Upper lobe of left lung (tissue), 6 donors: ENCODE results near the gene NEK2. TPM values are rescaled to one million over a fixed set of nuclear protein-coding genes. Genes with fewer than 3 reads are reported as not detected.

ENCODE experiments used
- ATAC-seq, 2 donors: fragments of 200-7000 bp; cut with Tn5 transposase; one replicate each; pipeline ENCODE4 v1.9.1; 2022; ENCODE audit warnings: mild to moderate bottlenecking in 2 of 2, moderate library complexity in 2 of 2; ENCODE audit not compliant: low FRiP score in 2 of 2
- DNase-seq, 2 donors: peaks; one replicate each; pipeline ENCODE4 v3.0.0-alpha.2; 2019 to 2020
- H3K27ac ChIP-seq, 4 donors: fragments of 200-600 bp; sonication (generic); one replicate each; pipeline ENCODE4 v1.5.1; 2016 to 2019
- H3K27me3 ChIP-seq, 4 donors: fragments of 200-600 bp; sonication (generic); one replicate each; pipeline ENCODE4 v1.5.1; 2017 to 2019
- H3K36me3 ChIP-seq, 4 donors: fragments of 200-600 bp; sonication (generic); one replicate each; pipeline ENCODE4 v1.5.1; 2016 to 2019
- H3K4me1 ChIP-seq, 4 donors: fragments of 200-600 bp; sonication (generic); one replicate each; pipeline ENCODE4 v1.5.1; 2018 to 2019
- H3K4me3 ChIP-seq, 4 donors: fragments of 200-600 bp; sonication (generic); one replicate each; pipeline ENCODE4 v1.5.1; 2017 to 2019; ENCODE audit warnings: mild to moderate bottlenecking in 2 of 4, moderate library complexity in 1 of 4
- H3K9me3 ChIP-seq, 4 donors: fragments of 200-600 bp; sonication (generic); one replicate each; pipeline ENCODE4 v1.5.1; 2018 to 2019
- EP300 ChIP-seq, 4 donors: sonication (generic); formaldehyde crosslinking; IDR thresholded peaks; one replicate each; pipeline ENCODE4 v1.5.1; 2017; ENCODE audit warnings: antibody characterized with exemption in 4 of 4, control low read depth in 2 of 4
- POLR2A ChIP-seq, 4 donors: fragments of 450-650 bp; IDR thresholded peaks; one replicate each; pipeline ENCODE4 v1.5.1; 2016 to 2017; ENCODE audit warnings: antibody characterized with exemption in 4 of 4, mild to moderate bottlenecking in 2 of 4
- POLR2AphosphoS5 ChIP-seq, 2 donors: sonication (generic); formaldehyde crosslinking; IDR thresholded peaks; one replicate each; pipeline ENCODE4 v1.5.1; 2017; ENCODE audit warnings: antibody characterized with exemption in 2 of 2
- WGBS, 2 donors: methylation state at CpG; one replicate each; pipeline ENCODE4 v1.1.5; 2017 to 2018; 5-methylcytosine and 5-hydroxymethylcytosine counted together
- total RNA-seq, 6 donors: library from RNA; depleted of rRNA in 4 of 6; stranded (reverse); fragments of >200 nt in 4 of 6; gene quantifications; one replicate each; pipeline versions ENCODE4 v1.1.0 to v1.2.1, GENCODE V29; 2016 to 2021
- TF ChIP-seq, protein P1 (sequence below), 6 experiments: fragments of 450-650 bp in 4 of 6; fragments of 200-600 bp in 2 of 6; sonication (generic) in 2 of 6; IDR thresholded peaks; one replicate each; pipeline ENCODE4 v1.5.1; 2016 to 2019; ENCODE audit warnings: antibody characterized with exemption in 6 of 6
- donor health status: DM: no; HTN: no; CAD: no; lungs with moderate emphysema.
- donor health status: DM: no; HTN: yes; CAD: no; lungs with severe emphysema.

The NEK2 gene
- total RNA-seq, 6 donors from 2014 or later: 0.33 to 1.8 (median 1.2) TPM; not detected in 1

GRCh38 chr1:211613108-211613947 lies 62.1 kb downstream of the NEK2 start:
- ATAC-seq (peak; percentile 70 to 93), DNase-seq (peak in 1 of 2 donors; percentile 91)
- Histone ChIP-seq H3K4me1 (peaks cover 0 to 10% (median 5%) of the 10 kb centered on the region in 4 donors), H3K9me3 (no peaks in the 10 kb centered on the region), H3K36me3 (no peaks in the 10 kb centered on the region), H3K27me3 (no peaks in the 10 kb centered on the region), H3K27ac (peak overlapping the region in 3 of 4 donors; percentile 47 to 60 (median 48)), H3K4me3 (no peak overlapping the region)
- TF ChIP-seq EP300 (IDR thresholded peaks at IDR 0.05): no peak
- TF ChIP-seq, protein P1, sequence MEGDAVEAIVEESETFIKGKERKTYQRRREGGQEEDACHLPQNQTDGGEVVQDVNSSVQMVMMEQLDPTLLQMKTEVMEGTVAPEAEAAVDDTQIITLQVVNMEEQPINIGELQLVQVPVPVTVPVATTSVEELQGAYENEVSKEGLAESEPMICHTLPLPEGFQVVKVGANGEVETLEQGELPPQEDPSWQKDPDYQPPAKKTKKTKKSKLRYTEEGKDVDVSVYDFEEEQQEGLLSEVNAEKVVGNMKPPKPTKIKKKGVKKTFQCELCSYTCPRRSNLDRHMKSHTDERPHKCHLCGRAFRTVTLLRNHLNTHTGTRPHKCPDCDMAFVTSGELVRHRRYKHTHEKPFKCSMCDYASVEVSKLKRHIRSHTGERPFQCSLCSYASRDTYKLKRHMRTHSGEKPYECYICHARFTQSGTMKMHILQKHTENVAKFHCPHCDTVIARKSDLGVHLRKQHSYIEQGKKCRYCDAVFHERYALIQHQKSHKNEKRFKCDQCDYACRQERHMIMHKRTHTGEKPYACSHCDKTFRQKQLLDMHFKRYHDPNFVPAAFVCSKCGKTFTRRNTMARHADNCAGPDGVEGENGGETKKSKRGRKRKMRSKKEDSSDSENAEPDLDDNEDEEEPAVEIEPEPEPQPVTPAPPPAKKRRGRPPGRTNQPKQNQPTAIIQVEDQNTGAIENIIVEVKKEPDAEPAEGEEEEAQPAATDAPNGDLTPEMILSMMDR (IDR thresholded peaks at IDR 0.05): no peak
- TF ChIP-seq POLR2AphosphoS5 (IDR thresholded peaks at IDR 0.05): peak in 1 of 2 donors; percentile 50
- no peak for TF ChIP-seq POLR2A (IDR thresholded peaks at IDR 0.05)
- WGBS, 2 donors: 72 to 73% methylated on average over 8 of the region's 8 CpGs

- peak in 1 of 2 donors; percentile 32 for DNase-seq
- WGBS, 2 donors: 91 to 92% methylated on average over 4 to 5 of the region's 6 CpGs
- Histone ChIP-seq H3K27me3 (no peaks in the 10 kb centered on the region), H3K4me1 (peaks cover 0 to 10% (median 5%) of the 10 kb centered on the region in 4 donors), H3K4me3 (no peak overlapping the region), H3K36me3 (no peaks in the 10 kb centered on the region), H3K27ac (peak overlapping the region in 3 of 4 donors; percentile 47 to 60 (median 48)), H3K9me3 (no peaks in the 10 kb centered on the region)
- TF ChIP-seq EP300 (IDR thresholded peaks at IDR 0.05) (no peak), POLR2AphosphoS5 (IDR thresholded peaks at IDR 0.05) (no peak), POLR2A (IDR thresholded peaks at IDR 0.05) (no peak)
- TF ChIP-seq, protein P1 (IDR thresholded peaks at IDR 0.05): no peak
- no peak for ATAC-seq
Measured at GRCh38 chr1:211612786-211613107, 62.7 kb downstream of the NEK2 start.

Other genes starting within 250 kb of the NEK2 start
- gene RD3, start 183.5 kb downstream of the NEK2 start, total RNA-seq: under 1 TPM in 4 of 6 donors, not detected in 2; 0.14 to 0.37 (median 0.17) TPM
- 10 to 100 TPM in 4 of 6 donors, 1 to 10 TPM in 2; 3.1 to 19.2 (median 13.2) TPM for gene SLC30A1, start 96.5 kb downstream of the NEK2 start, total RNA-seq
- 10 to 100 TPM; 21.0 to 47.8 (median 33.1) TPM for gene LPGAT1, start 155.1 kb upstream of the NEK2 start, total RNA-seq